Ramos (cell line): ENCODE data around the gene TMEM17.
"Not testable (repeated sequence)": the region's sequence is repeated elsewhere in the genome, so short reads cannot be mapped to it uniquely, and the experiment has no call there.

ENCODE experiments used
- in situ Hi-C: fragments of 300-500 bp; cut with MboI; formaldehyde crosslinking; loops from one replicate; pipeline ENCODE4 v1.14.3; 2022; ENCODE audit warnings: low sequenced_read_pairs; ENCODE audit not compliant: unreplicated experiment

TMEM17 gene, protein sequence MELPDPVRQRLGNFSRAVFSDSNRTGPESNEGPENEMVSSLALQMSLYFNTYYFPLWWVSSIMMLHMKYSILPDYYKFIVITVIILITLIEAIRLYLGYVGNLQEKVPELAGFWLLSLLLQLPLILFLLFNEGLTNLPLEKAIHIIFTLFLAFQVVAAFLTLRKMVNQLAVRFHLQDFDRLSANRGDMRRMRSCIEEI

DNA sequence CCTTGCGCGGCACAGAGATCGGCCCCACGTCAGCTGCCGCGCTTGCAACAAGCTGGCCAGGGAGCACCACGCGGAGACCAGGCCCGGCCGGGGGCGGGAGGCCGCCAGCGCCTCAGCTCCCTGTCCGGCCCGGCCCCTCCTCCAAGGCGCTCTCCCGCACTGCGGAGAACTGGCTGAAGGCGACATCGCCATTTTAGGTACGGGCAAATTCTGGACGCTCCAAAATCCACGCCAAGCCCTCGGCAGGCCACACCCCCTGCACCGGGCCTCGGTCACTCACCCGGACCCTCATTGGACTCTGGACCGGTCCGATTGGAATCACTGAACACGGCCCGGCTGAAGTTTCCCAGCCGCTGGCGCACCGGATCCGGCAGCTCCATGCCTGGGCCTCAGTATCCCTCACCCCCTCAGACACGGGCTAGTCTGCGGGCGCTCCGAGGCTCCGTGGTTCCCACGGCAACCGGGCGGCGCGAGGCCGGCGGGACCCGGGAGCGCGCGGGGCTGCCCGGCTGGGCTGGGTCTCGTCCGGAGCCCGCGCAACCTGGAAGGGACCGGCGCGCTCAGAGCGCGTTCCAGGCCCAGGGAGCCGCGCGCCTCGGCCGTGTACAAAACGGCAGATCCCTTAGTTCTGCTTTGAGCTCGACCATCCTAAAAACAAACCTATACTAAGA lies at the start of gene TMEM17:
Gene TMEM17, minus strand, starts transcription at position 446 of the 671 bp plus-strand sequence. Its CDS starts 66 bp downstream, at position 380.
- in situ Hi-C loops, result no loop called here

DNA sequence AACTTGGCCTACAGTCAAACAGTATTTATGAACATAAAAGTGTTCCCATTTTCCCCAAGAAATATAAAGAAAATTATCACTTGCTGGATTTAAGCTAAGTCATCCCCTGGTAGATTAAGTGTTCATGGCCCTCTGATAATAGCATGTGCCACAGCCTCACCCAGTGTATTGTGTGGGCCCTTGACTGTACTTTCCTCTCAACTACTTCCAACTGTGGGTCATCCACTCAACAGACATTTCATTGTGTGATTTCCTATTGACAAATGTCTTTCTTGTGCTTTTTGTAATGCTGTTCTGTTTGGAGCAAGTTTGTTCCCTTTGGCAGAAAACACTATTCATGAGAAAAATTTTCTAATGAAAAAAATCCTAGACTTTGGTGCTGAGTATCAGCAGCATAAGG lies 48.4 kb upstream of the TMEM17 start:
- in situ Hi-C loops, result no loop called here

DNA sequence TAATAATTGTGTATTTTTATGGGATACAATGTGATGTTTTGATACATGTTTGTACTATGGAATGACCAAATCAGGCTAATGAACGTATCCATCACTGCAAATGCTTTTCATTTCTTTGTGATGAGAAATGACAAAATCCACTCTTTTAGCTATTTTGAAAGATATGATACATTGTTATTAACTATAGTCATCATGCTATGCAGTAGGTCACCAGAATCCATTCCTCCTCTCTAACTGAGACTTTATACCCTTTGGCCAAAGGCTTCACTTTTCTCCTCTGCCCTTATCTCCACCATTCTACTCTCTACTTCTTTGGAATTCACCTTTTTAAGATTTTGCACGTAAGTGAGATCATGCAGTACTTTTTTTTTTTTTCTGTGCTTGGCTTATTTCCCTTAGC lies 44.5 kb upstream of the TMEM17 start:
- in situ Hi-C loops, result no loop called here

DNA sequence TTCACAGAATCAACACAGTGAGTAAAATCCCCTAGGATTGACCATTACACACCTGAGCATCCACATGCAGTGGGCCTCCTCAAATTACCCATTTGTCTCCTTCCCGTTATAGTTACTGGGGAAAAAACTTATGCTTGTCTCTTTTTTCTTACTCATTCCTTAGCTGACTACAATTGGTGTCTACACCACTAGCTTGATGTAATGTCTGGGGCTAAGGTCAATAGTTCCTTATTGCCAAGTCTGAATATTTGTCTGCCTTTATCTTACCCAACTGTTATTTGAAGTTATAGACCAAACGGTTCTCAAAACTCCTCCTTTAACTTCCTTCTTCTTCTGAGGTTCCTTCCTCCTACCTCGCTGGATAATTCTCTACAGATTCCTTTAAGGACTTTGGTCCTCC lies 41.9 kb upstream of the TMEM17 start:
- in situ Hi-C loops, result no loop called here

DNA sequence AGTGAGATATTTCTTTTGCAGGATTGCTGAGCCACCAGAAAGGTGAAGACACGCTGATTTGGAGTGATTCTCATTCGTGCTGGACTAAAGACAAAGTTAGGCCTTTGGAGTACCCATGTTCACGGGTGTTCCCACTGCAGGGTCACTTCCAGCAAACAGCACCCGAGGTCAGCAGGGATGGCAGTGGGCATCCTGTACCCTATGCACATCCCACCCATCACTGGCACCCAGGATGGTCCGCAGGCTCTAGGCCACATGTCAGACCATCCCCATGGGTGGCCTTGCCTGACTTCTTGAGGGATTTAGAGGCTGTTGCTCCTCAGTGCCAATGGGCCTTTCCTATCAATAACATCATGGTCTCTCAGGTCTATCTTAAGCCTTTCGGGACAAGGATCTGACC lies 39.3 kb upstream of the TMEM17 start:
- in situ Hi-C loops, result no loop called here

DNA sequence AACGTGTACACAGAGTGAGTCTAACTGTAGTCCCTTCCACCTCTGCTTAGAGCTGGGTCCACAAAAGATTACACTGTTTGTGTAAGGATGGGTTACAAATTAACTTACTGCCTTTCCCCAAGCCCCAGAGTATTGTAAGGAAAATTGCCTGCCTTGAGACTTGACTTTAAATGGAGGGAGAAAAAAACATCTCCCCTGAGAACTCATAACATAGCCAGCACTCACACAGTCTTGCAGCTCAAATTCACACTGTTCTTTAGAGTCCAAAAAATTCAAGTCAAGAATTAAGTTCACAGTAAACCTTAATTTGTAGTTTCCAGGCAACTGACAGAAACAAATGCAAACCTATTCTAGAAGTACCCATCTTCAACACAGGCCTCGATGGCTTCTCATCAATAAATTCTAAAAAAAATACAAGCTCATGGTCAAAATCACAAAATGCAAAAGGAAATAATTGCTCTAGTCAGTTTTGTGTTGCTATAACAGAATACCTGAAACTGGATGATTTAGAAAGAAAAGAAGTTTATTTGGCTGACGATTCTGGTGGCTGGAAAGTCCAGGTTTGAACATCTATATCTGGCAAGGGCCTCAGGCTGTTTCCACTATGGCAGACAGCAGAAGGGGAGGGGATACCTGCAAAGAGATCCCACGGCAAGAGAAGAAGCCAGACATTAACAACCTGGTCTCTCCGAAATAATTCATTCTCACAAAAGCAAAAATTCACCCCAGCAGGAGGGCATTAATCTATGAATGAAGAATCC lies 34.6 kb upstream of the TMEM17 start:
- in situ Hi-C loops, result no loop called here

DNA sequence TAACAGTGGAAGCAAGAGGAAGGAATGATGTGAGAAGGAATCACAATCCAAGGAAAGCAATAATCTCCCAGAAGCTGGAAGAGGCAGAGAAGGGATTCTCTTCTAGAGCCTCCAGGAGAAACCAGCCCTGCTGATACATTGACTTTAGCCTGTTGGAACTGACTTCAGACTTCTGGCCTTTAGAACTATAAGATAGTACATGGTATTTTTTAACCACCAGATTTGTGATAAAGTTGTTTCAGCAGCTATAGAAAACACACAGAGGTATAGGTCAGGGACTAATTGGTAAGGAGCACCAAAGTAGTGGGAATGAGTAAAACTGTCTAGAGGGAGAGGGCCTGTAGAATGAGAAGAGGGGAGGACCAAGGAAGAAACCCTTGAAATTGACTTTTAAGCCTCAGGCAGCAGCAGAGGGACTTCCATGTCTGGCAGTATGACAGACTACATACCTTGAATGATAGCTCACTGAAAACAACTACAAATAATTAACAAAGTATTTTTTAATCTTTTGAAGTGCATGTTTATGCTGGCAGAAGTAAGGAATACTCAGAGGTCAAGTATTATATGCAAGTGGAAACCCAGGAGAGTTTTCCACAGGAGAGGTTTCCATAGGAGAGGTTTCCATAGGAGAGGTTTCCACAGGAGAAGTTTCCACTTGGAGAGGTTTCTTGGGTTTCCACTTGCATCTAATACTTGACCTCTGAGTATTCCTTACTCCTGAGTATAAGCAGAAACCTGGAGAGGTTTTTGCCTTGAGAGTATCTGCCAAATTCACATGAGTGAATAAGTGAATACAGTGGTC lies 33.8 kb upstream of the TMEM17 start:
- in situ Hi-C loops, result no loop called here

DNA sequence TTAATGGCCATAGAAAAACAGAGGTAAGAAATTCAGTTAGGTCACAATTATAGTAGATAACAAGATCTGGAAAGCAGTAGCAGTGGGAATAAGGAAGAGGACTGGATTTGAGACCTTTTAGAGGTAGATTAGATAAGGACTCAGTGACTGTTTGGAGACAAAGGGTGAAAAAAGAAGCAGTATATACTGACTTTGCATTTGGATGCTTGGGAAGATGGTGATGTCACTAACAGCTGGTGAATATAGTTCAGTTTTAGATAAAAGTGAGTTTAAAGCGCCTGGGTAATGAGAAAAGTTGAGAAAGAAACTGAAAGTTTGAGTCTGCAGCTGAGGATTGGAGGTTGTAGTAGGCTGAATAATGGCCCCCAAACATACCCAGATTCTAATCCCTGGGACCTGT lies 32.8 kb upstream of the TMEM17 start:
- in situ Hi-C loops, result no loop called here

DNA sequence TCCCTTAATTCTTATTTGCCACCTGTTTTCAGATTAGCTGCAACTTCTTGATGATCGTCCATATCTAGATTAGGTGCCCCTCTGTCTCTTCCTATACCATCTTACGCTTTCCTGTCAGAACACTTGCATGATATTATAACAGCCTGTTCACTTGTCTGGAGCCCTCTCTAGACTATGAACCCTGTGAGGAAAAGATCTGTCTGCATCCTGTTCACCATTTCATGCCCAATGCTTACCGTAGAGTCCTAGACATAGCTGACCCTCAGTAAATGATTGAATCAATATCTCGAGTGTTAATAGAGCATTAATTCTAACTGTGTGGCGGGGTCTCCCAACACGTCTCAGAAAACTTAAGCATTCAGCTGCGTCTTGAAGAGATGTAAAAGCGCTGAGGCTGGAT lies 31.8 kb upstream of the TMEM17 start:
- in situ Hi-C loops, result no loop called here

DNA sequence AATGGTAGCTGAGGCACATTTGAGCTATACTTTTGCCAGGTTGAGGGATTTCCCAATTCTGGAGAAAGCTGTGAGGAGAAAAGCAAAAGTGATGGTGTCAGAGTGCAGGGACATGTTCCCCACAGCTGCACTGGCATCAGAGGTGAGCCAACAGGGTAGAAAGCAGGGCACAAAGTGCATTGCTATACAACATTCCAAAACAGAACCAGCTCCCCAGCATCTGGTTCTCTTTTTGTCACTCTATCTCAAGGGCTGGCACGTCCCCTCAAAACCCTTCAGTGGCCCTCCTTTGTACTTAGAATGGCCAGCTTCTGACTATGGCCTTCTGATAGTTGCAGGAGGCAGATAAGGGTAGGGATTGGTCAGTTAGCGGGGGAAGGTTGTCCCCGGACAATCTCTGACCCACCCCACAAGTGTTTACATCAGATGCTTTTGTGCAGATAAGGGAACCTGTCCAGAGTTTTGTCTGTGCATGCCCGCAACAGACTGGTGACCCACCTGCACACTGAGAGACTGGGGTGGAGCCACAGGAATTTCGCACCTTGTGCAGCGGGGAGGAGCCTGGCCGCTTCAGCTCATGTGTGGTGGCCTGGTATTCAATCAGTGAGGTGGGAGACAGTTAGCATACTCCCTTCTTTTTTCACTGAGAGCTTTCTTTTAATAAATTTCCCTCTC lies 31.0 kb upstream of the TMEM17 start:
- in situ Hi-C loops, result no loop called here

DNA sequence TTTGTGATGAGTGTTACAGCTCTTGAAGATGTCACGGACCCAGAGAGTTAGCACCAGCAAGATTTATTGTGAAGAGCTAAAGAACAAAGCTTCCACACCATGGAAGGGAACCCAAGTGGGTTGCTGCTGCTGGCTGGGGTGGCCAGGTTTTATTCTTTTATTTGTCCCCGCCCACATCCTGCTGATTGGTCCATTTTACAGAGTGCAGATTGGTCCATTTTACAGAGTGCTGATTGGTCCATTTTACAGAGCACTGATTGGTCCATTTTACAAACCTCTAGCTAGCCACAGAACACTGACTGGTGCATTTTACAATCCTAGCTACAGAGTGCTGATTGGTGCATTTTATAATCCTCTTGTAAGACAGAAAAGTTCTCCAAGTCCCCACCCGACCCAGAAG lies 29.5 kb upstream of the TMEM17 start:
- in situ Hi-C loops, result not testable (repeated sequence)

DNA sequence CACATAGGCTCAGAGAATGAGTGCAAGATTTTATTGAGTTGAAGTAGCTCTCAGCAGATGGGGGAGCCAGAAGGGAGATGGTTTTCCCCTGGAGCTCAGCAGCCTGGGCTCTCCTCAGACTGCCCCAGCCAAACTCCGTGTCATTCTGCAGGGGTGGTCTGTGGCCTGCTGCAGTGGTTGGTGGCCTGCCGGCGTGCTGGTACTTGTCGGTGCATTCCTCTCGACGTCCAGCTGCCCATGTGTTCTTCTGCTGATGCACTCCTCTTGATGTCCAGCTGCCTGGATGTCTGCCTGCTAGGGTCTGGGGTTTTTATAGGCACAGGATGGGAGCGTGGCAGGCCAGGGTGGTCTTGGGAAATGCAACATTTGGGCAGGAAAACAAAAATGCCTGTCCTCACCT lies 25.6 kb upstream of the TMEM17 start:
- in situ Hi-C loops, result no loop called here

DNA sequence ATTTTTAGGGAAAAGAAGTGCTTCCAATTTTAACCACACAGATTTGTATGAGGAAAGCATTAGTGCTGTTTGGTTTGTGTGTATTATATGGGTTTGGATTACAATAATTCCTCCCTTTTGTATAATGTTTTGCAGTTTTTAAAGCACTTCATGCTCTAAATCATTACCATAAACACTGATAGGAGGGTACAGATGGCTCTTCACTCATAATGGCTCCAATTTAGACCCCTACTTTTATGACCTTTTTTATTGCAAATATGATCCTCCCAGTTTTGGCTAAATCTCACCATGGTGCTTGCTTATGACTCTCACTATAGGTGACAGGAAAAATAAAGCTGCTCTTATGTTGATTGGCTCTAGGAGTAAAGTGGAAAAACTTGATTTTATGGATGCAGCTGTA lies 23.8 kb upstream of the TMEM17 start:
- in situ Hi-C loops, result no loop called here

DNA sequence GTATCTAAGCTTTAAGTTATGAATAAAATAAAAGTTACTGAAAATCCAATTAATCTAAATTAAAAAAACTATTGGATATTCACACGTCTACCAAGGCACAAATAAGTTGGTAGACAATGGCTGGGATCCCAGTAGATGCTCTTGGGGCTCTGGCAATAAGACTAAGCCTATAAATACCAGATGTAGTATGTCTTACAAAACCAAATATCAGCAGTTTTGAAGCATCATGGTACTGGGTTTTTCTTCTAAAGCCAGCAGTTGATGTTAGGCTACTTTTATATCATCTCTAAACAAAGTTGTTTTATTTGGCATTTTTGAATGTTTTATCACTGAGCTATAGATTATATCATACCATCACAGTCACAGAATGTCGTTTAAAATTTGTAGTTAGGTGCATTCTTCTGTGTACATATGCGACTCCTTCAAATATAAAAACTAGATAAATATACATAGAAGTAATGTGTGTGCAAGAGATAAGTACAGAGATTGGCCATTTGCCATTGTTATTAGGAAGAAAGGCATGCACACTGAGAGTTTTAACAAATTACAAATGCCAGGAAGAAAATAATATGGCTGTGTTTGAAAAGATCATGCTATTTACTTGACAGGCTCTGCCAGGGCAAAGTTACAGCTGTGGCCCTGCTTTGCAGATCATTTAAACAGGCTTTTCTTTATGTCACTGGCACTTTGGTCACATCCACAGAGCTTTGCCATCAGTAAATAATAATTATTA lies 21.6 kb upstream of the TMEM17 start:
- in situ Hi-C loops, result no loop called here

DNA sequence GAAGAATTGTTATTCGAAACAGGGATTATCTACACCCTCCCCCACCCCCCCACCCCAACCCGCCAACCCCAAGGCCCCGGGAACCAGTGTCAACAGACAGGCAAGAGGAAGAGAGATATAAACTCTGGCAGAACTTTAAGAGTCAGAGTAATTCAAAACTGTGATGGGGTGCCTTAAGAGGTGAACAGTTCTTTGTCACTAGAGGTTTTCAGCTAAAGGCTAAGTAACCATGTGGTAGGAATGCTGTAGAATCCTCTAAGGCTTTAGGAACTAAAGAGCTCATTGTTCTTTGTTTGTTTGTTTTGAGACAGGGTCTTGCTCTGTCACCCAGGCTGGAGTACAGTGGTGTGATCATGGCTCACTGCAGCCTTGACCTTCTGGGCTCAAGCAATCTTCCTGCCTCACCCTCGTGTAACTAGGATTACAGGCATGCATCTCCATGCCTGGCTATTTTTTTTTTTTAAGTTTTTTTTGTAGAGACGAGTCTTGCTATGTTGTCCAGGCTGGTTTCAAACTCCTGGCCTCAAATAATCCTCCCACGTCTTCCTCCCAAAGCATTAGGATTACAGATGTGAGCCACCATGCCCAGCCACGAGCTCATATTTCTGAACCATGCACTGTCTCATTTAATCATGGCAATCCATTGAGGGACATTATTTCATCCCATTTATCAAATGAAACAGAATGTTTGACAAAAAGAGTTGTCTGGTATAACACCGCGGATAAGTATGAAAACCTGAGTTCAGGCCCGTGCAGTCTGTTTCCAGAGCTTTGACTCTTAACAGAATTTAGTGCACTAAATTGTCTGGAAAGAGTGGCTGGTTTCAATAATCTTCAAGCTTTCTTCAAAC lies 20.8 kb upstream of the TMEM17 start:
- in situ Hi-C loops, result no loop called here

DNA sequence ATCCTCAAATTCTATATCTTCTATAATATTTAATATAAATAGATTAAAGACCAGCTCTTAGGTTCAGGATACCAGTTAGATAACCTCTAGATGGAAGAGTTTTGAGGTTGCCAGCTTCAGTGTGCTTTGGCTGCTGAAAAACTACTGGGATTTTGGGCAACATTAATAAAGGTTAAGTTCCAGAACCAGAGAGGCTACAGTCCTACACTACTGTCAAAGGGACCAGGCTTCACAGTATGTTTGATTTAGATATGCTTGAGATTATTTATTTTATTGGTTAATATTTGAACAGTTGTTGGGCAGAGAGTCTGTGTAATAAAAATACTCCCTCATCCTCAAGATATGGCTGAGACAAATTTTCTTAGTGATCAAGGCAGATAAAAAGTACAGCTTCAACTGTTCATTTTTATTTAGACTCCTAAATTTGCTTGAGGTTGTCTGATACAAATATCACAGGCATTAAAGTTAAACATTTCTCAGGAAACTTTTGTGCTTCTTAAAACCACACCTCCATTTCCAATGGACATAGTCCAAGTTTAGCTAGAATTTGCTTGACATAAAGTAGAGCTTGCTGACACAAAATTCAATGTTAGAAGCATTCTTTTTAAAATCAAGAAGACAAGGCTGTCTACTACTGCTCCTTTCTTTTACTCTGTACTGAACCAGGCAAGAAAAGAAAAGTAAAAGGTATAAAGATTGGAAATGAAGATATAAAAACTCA lies 19.7 kb upstream of the TMEM17 start:
- in situ Hi-C loops, result no loop called here

DNA sequence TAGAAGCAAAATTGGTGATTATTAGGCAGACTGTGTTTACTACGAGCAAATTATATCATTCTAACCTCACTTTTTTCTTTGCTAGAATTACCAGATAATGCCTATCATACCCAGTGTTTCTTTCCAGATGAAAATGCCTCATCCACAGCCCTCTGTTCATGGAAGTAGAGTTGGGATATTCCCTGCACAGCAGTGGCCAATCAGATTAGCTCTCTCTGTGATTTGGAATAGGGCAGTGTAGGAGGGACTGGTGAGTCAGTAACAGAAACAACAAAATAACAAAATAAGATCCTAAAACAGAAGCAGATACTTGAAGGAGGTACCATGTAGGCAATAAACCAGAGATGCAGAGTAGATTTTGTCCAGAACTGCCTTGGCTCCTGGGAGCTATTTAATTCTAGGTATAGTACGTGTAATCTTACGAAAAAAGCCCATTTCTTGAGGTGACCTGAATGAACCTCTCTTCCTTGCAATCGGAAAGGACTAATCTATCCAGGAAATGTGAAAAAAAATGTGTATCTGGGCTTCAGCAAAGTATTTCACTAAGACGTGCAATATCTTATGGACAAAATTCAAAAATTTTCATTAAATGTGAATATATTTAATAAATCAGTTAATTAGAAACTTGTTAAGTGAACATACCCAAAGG lies 18.4 kb upstream of the TMEM17 start:
- in situ Hi-C loops, result no loop called here

DNA sequence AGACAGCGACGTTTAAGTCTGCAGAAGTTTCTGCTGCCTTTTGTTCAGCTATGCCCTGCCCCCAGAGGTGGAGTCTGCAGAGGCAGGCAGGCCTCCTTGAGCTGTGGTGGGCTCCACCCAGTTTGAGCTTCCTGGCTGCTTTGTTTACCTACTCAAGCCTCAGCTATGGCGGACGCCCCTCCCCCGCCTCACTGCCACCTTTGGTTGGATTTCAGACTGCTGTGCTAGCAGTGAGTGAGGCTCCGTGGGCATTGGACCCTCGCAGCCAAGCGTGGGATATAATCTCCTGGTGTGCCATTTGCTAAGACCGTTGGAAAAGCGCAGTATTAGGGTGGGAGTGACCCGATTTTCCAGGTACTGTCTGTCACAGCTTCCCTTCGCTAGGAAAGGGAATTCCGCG lies 15.1 kb upstream of the TMEM17 start:
- in situ Hi-C loops, result not testable (repeated sequence)
